Glomerular endothelial cell (primary cell): ENCODE measurements around the gene PPP6C. TPM values are rescaled to one million over a fixed set of nuclear protein-coding genes. Genes with fewer than 3 reads are reported as not detected.

Source experiments
- DNase-seq: peaks from one replicate; pipeline ENCODE4 v3.0.0-alpha.2; 2011; ENCODE audit warnings: low read depth, low spot score; ENCODE audit errors: extremely low read depth
- total RNA-seq: library from RNA; depleted of rRNA; stranded (reverse); fragments of >200 nt; gene quantifications from 2 replicates; pipeline ENCODE4 v1.2.3, GENCODE V29; 2015

Gene PPP6C
- total RNA-seq, 1 donor from 2014 or later, result 26.9 TPM

DNA sequence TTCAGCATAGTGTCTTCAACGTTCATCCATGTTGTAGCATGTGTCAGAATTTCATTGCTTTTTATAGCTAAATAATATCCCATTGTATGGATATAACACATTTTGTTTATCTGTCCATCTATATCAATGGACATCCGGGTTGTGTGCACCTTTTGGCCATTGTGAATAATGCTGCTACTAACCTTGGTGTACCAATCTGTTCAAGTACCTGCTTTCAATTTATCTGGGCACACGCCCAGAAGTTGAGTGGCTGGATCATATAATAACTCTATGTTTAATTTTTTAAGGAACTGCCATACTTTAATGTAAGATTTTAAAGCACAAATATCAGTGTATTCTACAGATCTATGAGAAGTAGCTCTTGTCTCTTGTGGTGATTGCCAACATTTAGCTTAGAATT lies 89.8 kb downstream of the PPP6C start:
- no peak for DNase-seq

Other genes starting within 250 kb of the PPP6C start
- gene GOLGA1, start 248.7 kb downstream of the PPP6C start, total RNA-seq, result 14.6 and 16.3 TPM in 2 replicates
- gene SCAI, start 46.3 kb downstream of the PPP6C start, total RNA-seq, result 4.8 and 8.1 TPM in 2 replicates
- 17.2 and 30.5 TPM in 2 replicates for gene RABEPK, start 10.7 kb upstream of the PPP6C start, total RNA-seq
- gene HSPA5, start 51.5 kb upstream of the PPP6C start, total RNA-seq, result 361 and 411 TPM in 2 replicates
- 36.8 and 45.7 TPM in 2 replicates for gene GAPVD1, start 72.0 kb upstream of the PPP6C start, total RNA-seq